ENCODE results near the gene NCKAP5.

Gene NCKAP5

GRCh38 chr2:133377021-133377481 lies 191.2 kb downstream of the NCKAP5 start:
- no peak for DNase-seq

- no peak for DNase-seq
Observed at GRCh38 chr2:133374781-133375180, 193.5 kb downstream of the NCKAP5 start.

GRCh38 chr2:133371286-133371685 lies 197.0 kb downstream of the NCKAP5 start:
- no peak for DNase-seq

- DNase-seq = no peak
Observed at GRCh38 chr2:133369901-133370658, 198.2 kb downstream of the NCKAP5 start.

- DNase-seq = no peak
Observed at GRCh38 chr2:133365117-133365516, 203.1 kb downstream of the NCKAP5 start.

GRCh38 chr2:133364636-133365035 lies 203.6 kb downstream of the NCKAP5 start:
- DNase-seq = no peak

GRCh38 chr2:133363884-133364283 lies 204.4 kb downstream of the NCKAP5 start:
- no peak for DNase-seq

GRCh38 chr2:133362061-133362476 lies 206.2 kb downstream of the NCKAP5 start:
- DNase-seq = no peak

- no peak for DNase-seq
Observed at GRCh38 chr2:133360882-133361281, 207.4 kb downstream of the NCKAP5 start.

GRCh38 chr2:133360190-133360589 lies 208.1 kb downstream of the NCKAP5 start:
- DNase-seq = no peak

- peak; percentile 48 for DNase-seq
Observed at GRCh38 chr2:133352719-133353118, 215.5 kb downstream of the NCKAP5 start.

- DNase-seq = no peak
Observed at GRCh38 chr2:133346654-133347053, 221.6 kb downstream of the NCKAP5 start.

GRCh38 chr2:133345638-133346037 lies 222.6 kb downstream of the NCKAP5 start:
- DNase-seq = no peak

GRCh38 chr2:133344849-133345248 lies 223.4 kb downstream of the NCKAP5 start:
- DNase-seq = no peak

- DNase-seq = no peak
Observed at GRCh38 chr2:133343018-133343352, 225.3 kb downstream of the NCKAP5 start.

GRCh38 chr2:133342286-133343017 lies 225.8 kb downstream of the NCKAP5 start:
- DNase-seq = no peak

- DNase-seq = no peak
Observed at GRCh38 chr2:133341575-133341974, 226.7 kb downstream of the NCKAP5 start.

GRCh38 chr2:133338224-133338623 lies 230.0 kb downstream of the NCKAP5 start:
- no peak for DNase-seq

GRCh38 chr2:133334923-133335322 lies 233.3 kb downstream of the NCKAP5 start:
- no peak for DNase-seq

- no peak for DNase-seq
Observed at GRCh38 chr2:133333181-133333580, 235.1 kb downstream of the NCKAP5 start.

- DNase-seq = no peak
Observed at GRCh38 chr2:133331436-133331835, 236.8 kb downstream of the NCKAP5 start.

GRCh38 chr2:133326652-133327397 lies 241.4 kb downstream of the NCKAP5 start:
- no peak for DNase-seq

GRCh38 chr2:133324150-133324561 lies 244.1 kb downstream of the NCKAP5 start:
- peak; percentile 53 for DNase-seq

GRCh38 chr2:133322909-133323308 lies 245.4 kb downstream of the NCKAP5 start:
- DNase-seq = no peak

Measured in right forelimb (tissue), 1 donor.